ENCODE data around the gene LYL1. TPM values are rescaled to one million over a fixed set of nuclear protein-coding genes. Genes with fewer than 3 reads are reported as not detected.

LYL1 gene
- total and polyA plus RNA-seq, 2 of the 4 experiments (the other 2 are of a cell fraction), result 0.36 to 0.39 TPM

GRCh38 chr19:13120031-13120430, 17.4 kb upstream of the LYL1 start:
- ATAC-seq (ENCODE audit: low read depth) (no peak), DNase-seq (no peak)
- POLR2A ChIA-PET (ENCODE audit: unreplicated experiment), result interaction anchor here (1.0 kb wide), 1 partner anchor 26 kb away, joined by 3 read pairs; no protein-coding TSS in a partner anchor
- peaks cover 0 to 81% of the 10 kb centered on the region in 2 experiments; a peak in 3 of 4 replicates for H3K79me1 ChIP-seq (ENCODE audit: low read depth in 1 of 2, low read length in 2 of 2)
- peak overlapping the region; percentile 89 for H3K14ac ChIP-seq (replicated peaks; ENCODE audit: low read depth, low read length)
- no peak overlapping the region for H2BK20ac ChIP-seq (ENCODE audit: low read depth, low read length)
- H3K27me3 ChIP-seq (ENCODE audit: control insufficient read depth, insufficient read depth, low read length), result no peaks in the 10 kb centered on the region
- intact Hi-C loops (cut with micrococcal nuclease) (no loop called here), dilution Hi-C loops (cut with HindIII; ENCODE audit: low sequenced_read_pairs, unreplicated experiment) (no loop called here), in situ Hi-C loops (cut with MboI; ENCODE audit: low sequenced_read_pairs) (no loop called here)
- peak overlapping the region; percentile 95 for H3K4me2 ChIP-seq (ENCODE audit: low read depth, low read length)
- WGBS, 2 experiments (ENCODE audit: extremely low coverage in 2 of 2, insufficient read length in 1 of 2), result 86% methylated on average over 2 of the region's 9 CpGs; no CpG with 5 or more reads in 1 of the 2 experiments
- H4K5ac ChIP-seq (ENCODE audit: low read depth, low read length), result no peak overlapping the region
- H3K4ac ChIP-seq (ENCODE audit: low read depth, low read length), result peak overlapping the region; percentile 88
- H3K23ac ChIP-seq (ENCODE audit: low read depth, low read length), result peak overlapping the region; percentile 95
- peak overlapping the region; percentile 95 for H2AK5ac ChIP-seq (ENCODE audit: low read depth, low read length)
- H4K91ac ChIP-seq (ENCODE audit: insufficient read depth, low read depth, low read length), result peak overlapping the region; percentile 21
- H3K4me3 ChIP-seq (ENCODE audit: insufficient read depth, low read depth, low read length), result no peak overlapping the region
- no peak for TF ChIP-seq CEBPB (IDR thresholded peaks at IDR 0.05; ENCODE audit: low read depth, low read length)
- no peak for TF ChIP-seq RCOR1 (IDR thresholded peaks at IDR 0.05; ENCODE audit: insufficient replicate concordance, low read length)
- TF ChIP-seq ELK1 (IDR thresholded peaks at IDR 0.05; ENCODE audit: borderline replicate concordance, low read depth, low read length), result no peak
- TF ChIP-seq RAD21 (IDR thresholded peaks at IDR 0.05; ENCODE audit: low read length), result no peak
- no peak for TF ChIP-seq MAZ (IDR thresholded peaks at IDR 0.05; ENCODE audit: borderline replicate concordance, low read depth, low read length)
- TF ChIP-seq USF2 (IDR thresholded peaks at IDR 0.05; ENCODE audit: low read depth, low read length), result no peak
- TF ChIP-seq SMC3 (IDR thresholded peaks at IDR 0.05; ENCODE audit: low read depth, low read length), result no peak
- no peak for TF ChIP-seq NFE2L2 (IDR thresholded peaks at IDR 0.05; ENCODE audit: low read depth, low read length)
- TF ChIP-seq POLR2A (IDR thresholded peaks at IDR 0.05; ENCODE audit: low read depth, low read length), result no peak
- TF ChIP-seq BHLHE40 (IDR thresholded peaks at IDR 0.05; ENCODE audit: low read depth, low read length), result no peak
- no peak for TF ChIP-seq RFX5 (IDR thresholded peaks at IDR 0.05; ENCODE audit: low read depth, low read length)
- TF ChIP-seq CHD1 (IDR thresholded peaks at IDR 0.05; ENCODE audit: low read depth, low read length), result no peak
- H3K36me3 ChIP-seq (ENCODE audit: control insufficient read depth, insufficient read depth, low read length), result peaks cover 17% of the 10 kb centered on the region
- H2AK9ac ChIP-seq (replicated peaks; ENCODE audit: low read depth, low read length, poor library complexity), result peak overlapping the region; percentile 90
- no TSS peak for BruUV-seq (replicated peaks)
- H4K8ac ChIP-seq (ENCODE audit: low read depth in 2 of 2, low read length in 2 of 2), result no peak overlapping the region
- peaks cover 63% of the 10 kb centered on the region for H4K20me1 ChIP-seq (ENCODE audit: insufficient read depth, low read length)
- H2AFZ ChIP-seq (replicated peaks; ENCODE audit: low read length, poor library complexity), result no peak overlapping the region
- H3K18ac ChIP-seq (ENCODE audit: low read depth, low read length), result no peak overlapping the region
- peak overlapping the region; percentile 94 for H2BK5ac ChIP-seq (ENCODE audit: low read depth, low read length, poor library complexity, severe bottlenecking)
- H3K9me3 ChIP-seq (ENCODE audit: control insufficient read depth, insufficient read depth, low read length), result no peaks in the 10 kb centered on the region
- H3K4me1 ChIP-seq (ENCODE audit: control insufficient read depth, insufficient read depth, low read length), result peaks cover 25% of the 10 kb centered on the region
- no peak overlapping the region for H2BK120ac ChIP-seq (ENCODE audit: low read depth, low read length)
- H3K9me1 ChIP-seq (ENCODE audit: insufficient read depth, low read length), result peaks cover 26% of the 10 kb centered on the region
- H3K27ac ChIP-seq (ENCODE audit: insufficient read depth, low read length), result peak overlapping the region; percentile 97
- CTCF ChIA-PET, result interaction anchor here (0.6 to 0.7 kb wide), 2 partner anchors 145 to 155 kb away, joined by 5 to 7 read pairs; no protein-coding TSS in a partner anchor
- H2BK15ac ChIP-seq (ENCODE audit: low read depth, low read length), result no peak overlapping the region
- peak overlapping the region; percentile 98; the same call in 1 of the 2 replicates for H3K9ac ChIP-seq (ENCODE audit: low read depth, low read length)
- no peak overlapping the region for H3K56ac ChIP-seq (ENCODE audit: extremely low read depth, insufficient read depth, low read length)
